DMS53 treated with DMSO at 0.1 percent for 48 hours (cell line): ENCODE results near the gene SERPINC1.
"Not testable (repeated sequence)": the region's sequence is repeated elsewhere in the genome, so short reads cannot be mapped to it uniquely, and the experiment has no call there.

Experiments
- DNase-seq: peaks from one replicate; lab custom pipeline; 2025; ENCODE audit not compliant: unreplicated experiment; lab: John Stamatoyannopoulos, UW

Gene SERPINC1

GRCh38 chr1:173893611-173894010 lies 23.5 kb downstream of the SERPINC1 start:
- DNase-seq = no peak

GRCh38 chr1:173889885-173890284 lies 27.2 kb downstream of the SERPINC1 start:
- DNase-seq = no peak

- no peak for DNase-seq
Observed at GRCh38 chr1:173888749-173889148, 28.4 kb downstream of the SERPINC1 start.

- DNase-seq = no peak
Observed at GRCh38 chr1:173887627-173888026, 29.5 kb downstream of the SERPINC1 start.

GRCh38 chr1:173886746-173887611 lies 30.1 kb downstream of the SERPINC1 start:
- no peak for DNase-seq

DNA sequence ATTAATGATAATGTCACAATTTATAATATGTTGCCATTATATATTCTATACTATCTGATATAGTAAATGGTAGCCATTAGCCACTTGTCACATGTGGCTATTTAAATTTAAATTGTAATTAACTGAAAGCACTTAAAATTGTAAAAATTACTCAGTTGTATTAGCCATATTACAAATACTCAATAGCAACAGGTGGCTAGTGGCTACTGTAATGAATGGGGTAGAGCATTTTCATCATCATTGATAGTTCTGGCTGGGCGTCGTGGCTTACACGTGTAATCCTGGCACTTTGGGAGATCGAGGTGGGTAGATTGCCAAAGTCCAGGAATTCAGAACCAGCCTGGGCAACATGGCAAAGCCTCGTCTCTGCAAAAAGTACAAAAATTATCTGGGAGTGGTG lies 32.4 kb downstream of the SERPINC1 start:
- DNase-seq = no peak

GRCh38 chr1:173881117-173881516 lies 36.0 kb downstream of the SERPINC1 start:
- DNase-seq = not testable (repeated sequence)

DNA sequence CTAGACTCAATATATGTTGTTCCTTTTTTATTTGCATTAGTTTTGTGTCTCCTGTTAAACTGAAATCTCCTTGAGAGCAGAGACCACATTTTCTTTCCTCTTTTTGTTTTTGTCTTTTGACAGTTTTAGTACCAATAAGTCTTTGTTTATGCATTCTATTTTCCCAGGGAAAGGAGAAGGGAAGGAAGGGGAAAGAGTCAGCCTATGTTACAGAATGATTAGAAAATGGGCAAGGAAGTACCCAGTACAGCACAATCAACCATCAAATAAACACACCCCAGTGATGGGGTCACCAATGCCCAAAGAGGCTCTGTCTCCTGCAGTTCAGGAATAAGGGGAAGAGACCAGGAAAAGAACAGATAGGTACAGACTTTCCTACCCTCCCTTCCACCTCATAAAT lies 38.9 kb downstream of the SERPINC1 start:
- no peak for DNase-seq

- no peak for DNase-seq
Observed at GRCh38 chr1:173876732-173877131, 40.4 kb downstream of the SERPINC1 start.

DNA sequence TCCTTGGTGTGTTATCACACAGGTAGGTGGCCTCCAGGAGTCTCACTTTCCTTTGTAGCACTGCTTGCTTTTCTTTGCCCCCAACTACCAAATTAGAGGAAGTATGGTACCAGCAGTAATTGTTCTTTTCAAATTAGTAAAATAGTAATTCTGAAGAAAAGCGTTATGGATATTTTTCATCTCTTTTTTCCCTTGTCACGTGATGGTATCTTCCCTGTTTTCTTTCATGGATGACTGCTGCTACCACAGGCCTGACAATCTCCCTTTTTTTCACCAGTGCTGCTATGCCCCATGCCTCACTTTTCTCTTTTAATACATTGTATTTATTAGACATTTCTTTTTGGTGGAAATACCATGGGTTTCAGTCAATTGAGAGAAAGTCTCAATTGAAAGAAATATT lies 45.6 kb downstream of the SERPINC1 start:
- no peak for DNase-seq

DNA sequence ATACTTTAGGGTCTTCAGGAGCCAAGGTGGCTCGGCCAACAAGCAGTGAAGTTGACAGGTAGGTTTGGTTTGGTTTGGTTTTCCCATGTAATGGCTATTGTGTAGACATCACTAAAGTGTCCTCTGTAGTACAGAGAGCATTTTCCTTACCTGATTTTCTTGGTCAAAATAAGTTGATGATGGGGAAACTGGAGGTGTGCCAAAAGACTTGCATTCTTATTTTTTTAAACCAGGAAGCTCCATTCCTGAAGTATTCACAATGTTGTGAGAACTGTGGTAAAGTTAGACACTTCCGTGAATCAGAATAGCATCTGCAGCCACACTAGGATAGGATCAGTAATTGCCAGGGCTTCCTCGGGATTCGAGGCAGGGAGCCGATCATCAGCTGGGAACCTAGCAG lies 46.0 kb downstream of the SERPINC1 start:
- no peak for DNase-seq

- no peak for DNase-seq
Observed at GRCh38 chr1:173870252-173871075, 46.7 kb downstream of the SERPINC1 start.

- no peak for DNase-seq
Observed at GRCh38 chr1:173869021-173869359, 48.1 kb downstream of the SERPINC1 start.

DNA sequence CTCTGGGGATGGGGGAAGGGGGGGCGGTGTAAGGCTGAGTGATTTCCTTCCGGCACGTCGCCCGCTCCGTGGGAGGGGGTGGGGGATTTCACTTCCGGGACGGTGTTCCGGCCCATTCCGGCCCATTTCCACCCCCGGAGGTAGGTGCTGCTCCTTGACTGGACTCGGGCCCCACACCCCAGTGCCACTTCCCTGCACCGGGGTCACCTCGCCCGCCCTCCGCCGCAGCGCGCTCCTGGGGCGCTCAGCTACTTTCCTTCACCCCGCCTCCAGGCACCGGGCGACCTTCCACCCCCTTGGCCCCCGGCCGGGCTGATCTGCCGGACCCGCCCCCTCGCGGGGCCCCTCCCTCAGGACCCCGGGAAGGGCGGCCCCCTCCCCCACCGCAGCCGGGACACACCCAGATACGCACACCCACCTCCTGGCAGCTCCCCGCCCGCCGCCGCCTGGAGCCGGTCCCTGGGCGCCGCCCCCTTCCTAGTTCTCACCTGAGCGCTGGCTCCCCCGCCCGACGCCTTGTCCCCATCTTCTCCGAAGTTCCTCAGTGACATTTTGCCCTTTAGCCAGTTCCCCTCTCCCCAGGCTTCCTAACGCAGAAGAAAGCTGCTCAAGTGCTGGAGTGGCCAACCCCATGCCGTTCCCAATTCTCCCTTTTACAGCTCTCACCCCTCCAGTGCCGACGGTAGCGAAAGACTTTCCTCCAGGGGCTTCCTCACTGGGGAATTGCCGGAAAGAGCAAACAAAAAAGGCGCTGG lies 48.7 kb downstream of the SERPINC1 start, which contains the start of gene ZBTB37:
ZBTB37 (plus strand) TSS at position 115 of the 755 bp plus-strand sequence. CDS start 1,846 bp downstream, outside the sequence.
- peak; percentile 69 for DNase-seq

GRCh38 chr1:173867753-173868265 lies 49.3 kb downstream of the SERPINC1 start, which contains the start of gene GAS5:
Gene GAS5 (minus strand): TSS chr1:173867989.
- DNase-seq = peak; percentile 95

GRCh38 chr1:173867141-173867752 lies 49.9 kb downstream of the SERPINC1 start:
- DNase-seq = peak; percentile 68

GRCh38 chr1:173866413-173867115 lies 50.6 kb downstream of the SERPINC1 start:
- DNase-seq = no peak

GRCh38 chr1:173865468-173866164 lies 51.5 kb downstream of the SERPINC1 start:
- DNase-seq = no peak

GRCh38 chr1:173864179-173864867 lies 52.8 kb downstream of the SERPINC1 start:
- DNase-seq = no peak
